Calu3 (cell line): ENCODE data around the gene LINC01488. TPM values are rescaled to one million over a fixed set of nuclear protein-coding genes. Genes with fewer than 3 reads are reported as not detected.

Experiments
- BruUV-seq: library from RNA; stranded (reverse); fragments of 400-500 nt; replicated peaks from 2 replicates; lab custom pipeline; 2021; lab: Mats Ljungman, UMichigan
- CTCF ChIA-PET: fragments of 300-600 bp; sonication (Branson Sonifier 250); formaldehyde crosslinking; loops from one replicate; lab custom pipeline; 2022; ENCODE audit warnings: antibody characterized with exemption; lab: Charles Lee
- DNase-seq: peaks from one replicate; pipeline ENCODE4 v3.0.0; 2022
- H3K27ac Mint-ChIP-seq: one replicate; pipeline ENCODE4 v1.8.0; 2022; ENCODE audit warnings: mixed read lengths; ENCODE audit not compliant: unreplicated experiment
- H3K27me3 Mint-ChIP-seq: one replicate; pipeline ENCODE4 v1.8.0; 2022; ENCODE audit warnings: mixed read lengths; ENCODE audit not compliant: unreplicated experiment
- H3K36me3 Mint-ChIP-seq: one replicate; pipeline ENCODE4 v1.8.0; 2022; ENCODE audit warnings: mild to moderate bottlenecking, moderate library complexity, mixed read lengths; ENCODE audit not compliant: insufficient read depth, unreplicated experiment
- H3K4me1 Mint-ChIP-seq: one replicate; pipeline ENCODE4 v1.8.0; 2022; ENCODE audit warnings: mild to moderate bottlenecking, low read depth, mixed read lengths; ENCODE audit not compliant: unreplicated experiment
- H3K4me3 Mint-ChIP-seq: one replicate; pipeline ENCODE4 v1.8.0; 2022; ENCODE audit warnings: mild to moderate bottlenecking, low read depth, moderate library complexity, mixed read lengths; ENCODE audit not compliant: unreplicated experiment
- H3K9me3 Mint-ChIP-seq: one replicate; pipeline ENCODE4 v1.8.0; 2022; ENCODE audit warnings: low read depth, mixed read lengths; ENCODE audit not compliant: unreplicated experiment
- CTCF ChIP-seq: fragments of 200-600 bp; IDR thresholded peaks from one replicate; pipeline ENCODE4 v1.8.0; 2022; ENCODE audit warnings: antibody characterized with exemption; ENCODE audit not compliant: unreplicated experiment
- intact Hi-C: fragments of 100-400 bp; cut with micrococcal nuclease; formaldehyde crosslinking; loops from one replicate; pipeline ENCODE4 v1.10.0; 2022; ENCODE audit not compliant: unreplicated experiment
- total RNA-seq: library from RNA; stranded (reverse); gene quantifications from 2 replicates; pipeline ENCODE4 v1.2.3, GENCODE V29; 2022

The LINC01488 gene
- total RNA-seq, 1 experiment from 2014 or later, result not detected

GRCh38 chr11:69500285-69501120, 19.0 kb downstream of the LINC01488 start:
- intact Hi-C loops, result no loop called here
- CTCF ChIA-PET, result interaction anchor here (0.6 kb wide), 1 partner anchor 102 kb away, joined by 10 read pairs; no protein-coding TSS in a partner anchor
- Mint-ChIP-seq H3K9me3 (peaks cover 2% of the 10 kb centered on the region), H3K36me3 (peaks cover 7% of the 10 kb centered on the region), H3K4me3 (no peak overlapping the region), H3K4me1 (peaks cover 18% of the 10 kb centered on the region), H3K27ac (no peak overlapping the region), H3K27me3 (peaks cover 13% of the 10 kb centered on the region)
- BruUV-seq, result no TSS peak
- TF ChIP-seq CTCF, result no peak
- no peak for DNase-seq

- Mint-ChIP-seq H3K4me1 (peaks cover 12% of the 10 kb centered on the region), H3K9me3 (peaks cover 2% of the 10 kb centered on the region), H3K4me3 (no peak overlapping the region), H3K27me3 (peaks cover 13% of the 10 kb centered on the region), H3K36me3 (peaks cover 3% of the 10 kb centered on the region), H3K27ac (no peak overlapping the region)
- DNase-seq, result no peak
- no peak for TF ChIP-seq CTCF
- no TSS peak for BruUV-seq
- intact Hi-C loops, result no loop called here
- CTCF ChIA-PET, result no interaction called here
Measured at GRCh38 chr11:69501121-69501489, 19.6 kb downstream of the LINC01488 start.

DNA sequence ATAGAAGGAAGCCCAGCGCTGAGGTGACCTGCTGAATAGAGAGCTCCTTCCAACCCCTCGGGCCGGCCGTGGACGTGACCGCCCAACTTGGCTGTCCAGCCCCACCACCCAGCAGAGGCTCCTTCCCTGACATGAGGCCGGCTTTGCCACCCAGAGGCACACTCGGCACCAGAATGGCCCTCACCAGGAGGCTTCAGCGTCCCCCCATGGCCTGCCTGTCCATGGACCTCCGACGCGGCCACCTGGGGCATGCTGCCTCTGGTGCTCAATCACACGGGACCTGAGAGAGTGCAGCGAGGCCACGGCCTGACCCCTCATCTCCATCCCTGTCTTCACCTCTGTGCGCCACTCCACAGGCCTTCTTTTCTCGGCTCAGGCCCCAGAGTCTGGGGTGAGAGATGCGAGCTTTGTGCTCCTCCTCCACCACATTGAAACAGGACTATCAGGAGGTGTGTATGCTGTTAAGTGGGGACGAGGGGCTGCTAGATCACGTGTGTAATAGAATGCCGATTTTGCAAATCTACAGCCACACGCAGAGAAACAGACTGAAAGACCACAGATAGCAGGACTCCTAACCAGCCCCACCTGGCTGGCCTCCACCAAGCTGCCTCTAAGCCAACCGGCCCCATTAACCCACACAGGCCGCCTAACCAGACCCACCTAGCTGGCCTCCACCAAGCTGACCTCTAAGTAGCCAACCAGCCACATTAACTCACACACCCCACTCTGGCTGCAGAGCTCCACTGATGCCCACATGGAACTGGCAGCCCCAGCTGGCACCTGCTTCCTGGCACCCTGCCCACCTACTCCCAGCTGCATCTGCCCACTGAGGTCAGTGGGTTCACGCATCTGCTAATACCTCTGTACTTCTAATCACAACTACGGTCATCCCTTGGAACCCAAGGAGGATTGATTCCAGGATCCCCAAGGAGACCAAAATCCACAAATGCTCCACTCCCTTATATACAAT, 20.7 kb downstream of the LINC01488 start:
- peaks cover 2% of the 10 kb centered on the region for H3K9me3 Mint-ChIP-seq
- DNase-seq, result no peak
- BruUV-seq, result no TSS peak
- CTCF ChIA-PET, result no interaction called here
- no peak overlapping the region for H3K27ac Mint-ChIP-seq
- H3K4me1 Mint-ChIP-seq, result peaks cover 5% of the 10 kb centered on the region
- no peak overlapping the region for H3K4me3 Mint-ChIP-seq
- H3K36me3 Mint-ChIP-seq, result no peaks in the 10 kb centered on the region
- intact Hi-C loops, result no loop called here
- TF ChIP-seq CTCF, result no peak
- H3K27me3 Mint-ChIP-seq, result peaks cover 13% of the 10 kb centered on the region

DNA sequence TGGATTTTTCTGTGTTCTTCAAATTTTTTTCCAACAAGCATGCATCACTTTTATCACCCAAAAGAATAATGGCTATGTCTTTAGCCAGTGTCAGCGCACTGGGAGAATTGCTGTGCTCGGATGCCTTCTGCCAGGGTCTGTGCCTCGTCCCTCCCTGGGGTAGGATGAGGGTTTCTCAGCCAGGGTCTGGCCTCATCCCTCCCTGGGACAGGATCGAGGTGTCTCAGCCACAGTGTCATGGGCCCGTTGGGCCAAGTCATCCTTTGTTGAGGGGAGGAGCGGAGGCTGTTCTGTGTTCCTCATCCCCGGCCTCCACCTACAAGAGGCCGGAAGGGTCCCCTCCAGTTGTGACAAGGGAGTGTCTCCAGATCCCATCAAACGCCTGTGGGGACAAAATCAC, 22.7 kb downstream of the LINC01488 start:
- CTCF ChIA-PET, result no interaction called here
- no TSS peak for BruUV-seq
- Mint-ChIP-seq H3K36me3 (no peaks in the 10 kb centered on the region), H3K27ac (no peak overlapping the region), H3K27me3 (peaks cover 13% of the 10 kb centered on the region), H3K4me1 (no peaks in the 10 kb centered on the region), H3K4me3 (no peak overlapping the region), H3K9me3 (peaks cover 2% of the 10 kb centered on the region)
- no peak for DNase-seq
- TF ChIP-seq CTCF, result no peak
- intact Hi-C loops, result no loop called here
